Endothelial cell (in vitro differentiated cells): ENCODE data around the gene OLFML3. TPM values are rescaled to one million over a fixed set of nuclear protein-coding genes. Genes with fewer than 3 reads are reported as not detected.
A peak's percentile ranks its signal among the peaks of the same experiment; 100 is the strongest.

Experiments
- DNase-seq: peaks from one replicate; pipeline ENCODE4 v3.0.0; 2021; ENCODE audit warnings: low spot score
- H3K27ac Mint-ChIP-seq: one replicate; pipeline ENCODE4 v1.8.0; 2021; ENCODE audit warnings: mixed read lengths, inconsistent platforms; ENCODE audit not compliant: unreplicated experiment
- H3K27me3 Mint-ChIP-seq: one replicate; pipeline ENCODE4 v1.8.0; 2021; ENCODE audit warnings: mild to moderate bottlenecking, moderate library complexity, mixed read lengths, inconsistent platforms; ENCODE audit not compliant: unreplicated experiment
- H3K36me3 Mint-ChIP-seq: one replicate; pipeline ENCODE4 v1.8.0; 2021; ENCODE audit warnings: mild to moderate bottlenecking, low read depth, mixed read lengths, inconsistent platforms; ENCODE audit not compliant: unreplicated experiment
- H3K4me1 Mint-ChIP-seq: one replicate; pipeline ENCODE4 v1.8.0; 2021; ENCODE audit warnings: mild to moderate bottlenecking, mixed read lengths, inconsistent platforms; ENCODE audit not compliant: unreplicated experiment
- H3K4me3 Mint-ChIP-seq: one replicate; pipeline ENCODE4 v1.8.0; 2021; ENCODE audit warnings: mild to moderate bottlenecking, mixed read lengths, inconsistent platforms; ENCODE audit not compliant: unreplicated experiment
- H3K9me3 Mint-ChIP-seq: one replicate; pipeline ENCODE4 v1.8.0; 2021; ENCODE audit warnings: mixed read lengths, inconsistent platforms; ENCODE audit not compliant: unreplicated experiment
- CTCF ChIP-seq: fragments of 200-600 bp; sonication (generic); IDR thresholded peaks from one replicate; pipeline ENCODE4 v1.5.0; 2021; ENCODE audit warnings: antibody characterized with exemption; ENCODE audit not compliant: unreplicated experiment
- long read RNA-seq: library from polyadenylated mRNA; unstranded; transcript quantifications from one replicate; pipeline ENCODE4 v2.0.0, GENCODE V29; 2020; ENCODE audit not compliant: unreplicated experiment
- total RNA-seq: library from RNA; stranded (reverse); fragmentation: NEBNext Ultra II Directional; extraction: Animal tissue kit (Norgen Biotek cat#: 25700); gene quantifications from one replicate; pipeline ENCODE4 v1.2.1, GENCODE V29; 2021; ENCODE audit not compliant: unreplicated experiment

The OLFML3 gene
- 130 TPM for total RNA-seq
- long read RNA-seq, transcript OLFML3-201 (3 exons, 1,780 nt) = major isoform, 142 of 147 reads
- long read RNA-seq, partial matches to known transcripts = 3 of 147 reads
- long read RNA-seq, other reads (novel, unspliced or antisense) = 2 of 147 reads

GRCh38 chr1:113978863-113979702, at the start of gene OLFML3:
TSS of gene OLFML3 (plus strand) at chr1:113979474. CDS start at chr1:113979517, 43 bp downstream.
- Mint-ChIP-seq H3K4me1 (peaks cover 82% of the 10 kb centered on the region), H3K27me3 (peaks cover 10% of the 10 kb centered on the region), H3K36me3 (peaks cover 30% of the 10 kb centered on the region), H3K4me3 (peak within 1 kb of the TSS; percentile 86), H3K9me3 (no peaks in the 10 kb centered on the region), H3K27ac (peak within 1 kb of the TSS; percentile 99)
- peak; percentile 62 for TF ChIP-seq CTCF
- DNase-seq = peak; percentile 86

- no peak for TF ChIP-seq CTCF
- Mint-ChIP-seq H3K27me3 (peaks cover 16% of the 10 kb centered on the region), H3K27ac (peak overlapping the region; percentile 98), H3K9me3 (no peaks in the 10 kb centered on the region), H3K36me3 (no peaks in the 10 kb centered on the region), H3K4me1 (peaks cover 38% of the 10 kb centered on the region), H3K4me3 (peak overlapping the region; percentile 98)
- DNase-seq = peak; percentile 55
Measured at GRCh38 chr1:113929750-113930498, 49.4 kb upstream of the OLFML3 start.

GRCh38 chr1:113930499-113931161, 48.6 kb upstream of the OLFML3 start:
- Mint-ChIP-seq H3K9me3 (no peaks in the 10 kb centered on the region), H3K4me1 (peaks cover 38% of the 10 kb centered on the region), H3K4me3 (peak overlapping the region; percentile 98), H3K27ac (peak overlapping the region; percentile 98), H3K36me3 (no peaks in the 10 kb centered on the region), H3K27me3 (peaks cover 16% of the 10 kb centered on the region)
- no peak for TF ChIP-seq CTCF
- DNase-seq = peak; percentile 44

- H3K27ac Mint-ChIP-seq = peak overlapping the region; percentile 98
Measured at GRCh38 chr1:113931451-113931851, 47.8 kb upstream of the OLFML3 start.

More at GRCh38 chr1:113931451-113931851, 47.8 kb upstream of the OLFML3 start:
- Mint-ChIP-seq H3K4me1 (peaks cover 38% of the 10 kb centered on the region), H3K27me3 (peaks cover 16% of the 10 kb centered on the region), H3K36me3 (no peaks in the 10 kb centered on the region), H3K4me3 (peak overlapping the region; percentile 98), H3K9me3 (no peaks in the 10 kb centered on the region)
- no peak for TF ChIP-seq CTCF
- no peak for DNase-seq
